Coronary artery (tissue), 2 donors: ENCODE measurements around the gene FLCN.
A peak's percentile ranks its signal among the peaks of the same experiment; 100 is the strongest.

Source experiments
- DNase-seq: peaks from one replicate; pipeline ENCODE4 v3.0.0-alpha.2; 2017; ENCODE audit warnings: low spot score
- H3K27ac ChIP-seq, 2 donors: fragments of 200-600 bp; sonication (generic); one replicate each; pipeline ENCODE4 v1.5.1; 2016 to 2019
- H3K4me3 ChIP-seq: fragments of 200-600 bp; sonication (generic); 2 replicates; pipeline ENCODE4 v1.5.1; 2016; ENCODE audit warnings: mild to moderate bottlenecking, moderate library complexity
- CTCF ChIP-seq: fragments of 200-600 bp; sonication (generic); IDR thresholded peaks from one replicate; pipeline ENCODE4 v1.5.1; 2019; ENCODE audit warnings: antibody characterized with exemption

Gene FLCN

GRCh38 chr17:17213775-17214174 is 23.2 kb downstream of the FLCN start:
- no peak for DNase-seq
- Histone ChIP-seq H3K4me3 (no peak overlapping the region), H3K27ac (no peak overlapping the region)
- no peak for TF ChIP-seq CTCF

- H3K27ac ChIP-seq, result peak overlapping the region in 1 of 2 donors; percentile 61
- DNase-seq, result no peak
- TF ChIP-seq CTCF, result no peak
Measured at GRCh38 chr17:17207998-17208397, 29.0 kb downstream of the FLCN start.

GRCh38 chr17:17206913-17207335 is 30.0 kb downstream of the FLCN start:
- H3K4me3 ChIP-seq, result peak overlapping the region; percentile 76

More at GRCh38 chr17:17207998-17208397, 29.0 kb downstream of the FLCN start:
- H3K4me3 ChIP-seq, result no peak overlapping the region

GRCh38 chr17:17206124-17206912 is 30.6 kb downstream of the FLCN start, which contains the start of gene PLD6:
Gene PLD6, minus strand, starts transcription at chr17:17206333. Its CDS starts 47 bp downstream, at chr17:17206286.
- no peak for TF ChIP-seq CTCF

More at GRCh38 chr17:17206913-17207335, 30.0 kb downstream of the FLCN start:
- no peak for TF ChIP-seq CTCF
- peak overlapping the region; percentile 85 to 97 for H3K27ac ChIP-seq
- DNase-seq, result no peak

GRCh38 chr17:17205368-17206123 is 31.4 kb downstream of the FLCN start:
- no peak for DNase-seq
- H3K27ac ChIP-seq, result peak overlapping the region; percentile 85 to 97
- no peak for TF ChIP-seq CTCF
- H3K4me3 ChIP-seq, result peak overlapping the region; percentile 76

More at GRCh38 chr17:17206124-17206912, 30.6 kb downstream of the FLCN start, which contains the start of gene PLD6:
- DNase-seq, result peak; percentile 88
- Histone ChIP-seq H3K4me3 (peak within 1 kb of the TSS; percentile 76), H3K27ac (peak within 1 kb of the TSS; percentile 85 to 97)

GRCh38 chr17:17204635-17205231 is 32.2 kb downstream of the FLCN start:
- no peak for DNase-seq
- Histone ChIP-seq H3K4me3 (peak overlapping the region; percentile 76), H3K27ac (peak overlapping the region; percentile 85 to 97)
- no peak for TF ChIP-seq CTCF
